GM18508 (cell line): ENCODE measurements around the gene SV2B.

Experiments
- ATAC-seq: cut with Tn5 transposase; IDR thresholded peaks from one replicate; pipeline ENCODE4 v1.9.1; 2021; ENCODE audit warnings: moderate number of reproducible peaks; ENCODE audit not compliant: insufficient read depth, unreplicated experiment

The SV2B gene

DNA sequence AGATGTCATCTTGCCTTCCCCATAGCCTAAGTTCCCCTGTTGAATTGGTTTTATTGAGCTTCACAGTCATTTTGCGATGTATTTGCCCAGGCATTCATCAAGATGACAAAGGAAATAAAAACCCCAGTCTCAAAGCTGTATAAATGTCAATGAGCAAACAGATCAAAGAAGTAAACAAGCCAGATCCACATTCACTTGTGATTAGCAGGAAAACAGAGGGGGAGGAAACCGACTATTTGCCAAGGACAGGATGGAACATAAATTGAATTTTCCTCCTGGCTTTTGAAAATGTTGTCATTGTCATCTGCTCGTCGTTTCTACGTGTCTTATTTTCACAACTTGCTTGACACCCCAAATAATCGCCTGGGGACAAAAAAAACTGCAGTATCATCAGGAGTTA, 83.5 kb downstream of the SV2B start:
- no peak for ATAC-seq

DNA sequence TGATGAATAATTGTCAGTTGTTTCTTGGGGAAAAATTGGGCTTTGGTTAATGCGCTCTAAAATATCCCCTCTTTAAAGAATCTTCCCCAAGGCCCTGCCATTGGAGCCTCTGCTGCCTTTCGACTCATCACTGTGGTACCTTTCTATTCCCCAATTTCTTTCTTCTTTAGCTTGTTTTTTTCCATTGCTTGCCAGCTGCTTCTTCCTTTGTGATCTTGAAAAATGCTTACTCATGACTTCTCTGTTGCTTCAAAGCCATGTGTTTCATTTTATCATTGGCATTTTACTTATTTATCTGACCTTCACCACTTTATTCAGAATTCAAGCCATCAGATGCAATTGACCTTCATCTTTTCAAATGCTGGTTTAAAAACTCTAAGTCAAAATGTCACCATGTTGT, 84.4 kb downstream of the SV2B start:
- no peak for ATAC-seq

- ATAC-seq, result no peak
These were observed 87.0 kb downstream of the SV2B start for GRCh38 chr15:91186904-91187656.

DNA sequence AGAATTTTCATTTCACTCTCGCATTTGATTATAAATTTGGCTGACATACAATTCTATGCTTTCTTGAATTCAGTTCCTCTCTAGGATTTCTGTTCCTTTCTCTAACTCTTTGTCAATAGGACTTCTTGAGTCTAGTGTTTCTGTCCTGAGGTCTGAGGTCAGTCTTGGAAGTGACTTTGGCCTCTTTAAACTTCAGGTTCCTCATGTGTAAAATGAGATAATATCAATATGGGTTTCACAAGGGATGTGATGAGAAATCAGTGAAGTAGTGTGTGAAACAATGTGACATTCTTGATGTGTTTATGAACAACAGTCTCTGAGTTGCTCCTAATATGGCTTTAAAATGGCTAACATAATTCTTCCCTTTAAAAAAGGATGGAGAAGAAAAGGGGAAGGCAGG, 92.2 kb downstream of the SV2B start:
- no peak for ATAC-seq

DNA sequence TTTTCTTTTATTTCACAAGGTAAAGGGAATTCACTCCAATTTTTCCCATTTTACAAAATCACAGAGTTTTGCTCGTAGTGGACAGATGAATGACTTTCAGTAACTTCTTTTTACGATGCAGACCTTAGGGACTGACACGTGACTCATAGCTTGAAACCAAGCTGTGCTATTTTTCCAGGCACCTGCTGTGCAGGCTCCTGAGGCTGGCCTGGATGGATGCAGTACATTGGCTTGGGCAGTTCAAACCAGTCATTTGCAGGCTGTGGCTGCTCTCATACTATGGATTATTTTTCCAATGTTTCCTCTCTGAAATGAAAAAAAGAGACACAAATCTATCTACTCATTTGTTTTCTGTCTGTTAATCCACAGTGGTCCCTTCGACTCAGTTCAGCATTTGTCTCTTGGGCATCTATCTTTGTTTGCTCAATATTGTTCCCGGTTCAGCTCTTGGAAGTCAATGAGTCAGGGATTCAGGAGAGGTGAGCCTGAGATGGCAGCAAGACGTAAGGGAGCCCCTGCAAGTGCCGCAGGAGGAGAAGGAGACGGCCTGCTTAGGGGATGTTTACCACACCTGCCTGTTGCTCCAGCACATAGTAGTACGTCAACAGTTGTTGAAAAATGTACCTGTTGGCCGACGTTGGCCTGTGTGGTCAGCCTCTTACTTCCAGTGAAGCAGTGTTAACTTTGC, 92.8 kb downstream of the SV2B start:
- ATAC-seq, result no peak

- ATAC-seq, result no peak
These were observed 93.3 kb downstream of the SV2B start for GRCh38 chr15:91193378-91193720.

- ATAC-seq, result no peak
These were observed 96.1 kb downstream of the SV2B start for GRCh38 chr15:91196127-91196526.

GRCh38 chr15:91196768-91197167, 96.7 kb downstream of the SV2B start:
- ATAC-seq, result no peak

DNA sequence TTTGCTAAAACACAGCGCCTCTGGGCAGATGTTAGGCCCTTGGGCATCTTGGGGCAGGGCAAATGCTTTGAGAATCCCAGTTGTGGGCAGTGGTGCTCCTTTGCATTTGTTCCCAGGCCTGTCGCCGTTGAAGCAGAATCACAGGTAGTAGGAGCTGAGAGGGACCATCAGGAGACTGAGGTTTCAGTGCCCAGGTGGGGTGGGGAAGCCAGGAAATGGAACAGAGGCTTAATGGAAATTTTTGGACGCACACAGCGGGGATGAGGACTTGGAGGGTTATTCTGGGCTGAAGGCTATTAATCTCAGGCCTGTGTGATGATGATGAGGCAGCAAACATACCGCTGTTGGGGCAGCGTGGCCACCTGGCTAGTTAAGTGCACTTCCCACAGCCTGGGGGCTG, 99.5 kb downstream of the SV2B start:
- ATAC-seq, result no peak

DNA sequence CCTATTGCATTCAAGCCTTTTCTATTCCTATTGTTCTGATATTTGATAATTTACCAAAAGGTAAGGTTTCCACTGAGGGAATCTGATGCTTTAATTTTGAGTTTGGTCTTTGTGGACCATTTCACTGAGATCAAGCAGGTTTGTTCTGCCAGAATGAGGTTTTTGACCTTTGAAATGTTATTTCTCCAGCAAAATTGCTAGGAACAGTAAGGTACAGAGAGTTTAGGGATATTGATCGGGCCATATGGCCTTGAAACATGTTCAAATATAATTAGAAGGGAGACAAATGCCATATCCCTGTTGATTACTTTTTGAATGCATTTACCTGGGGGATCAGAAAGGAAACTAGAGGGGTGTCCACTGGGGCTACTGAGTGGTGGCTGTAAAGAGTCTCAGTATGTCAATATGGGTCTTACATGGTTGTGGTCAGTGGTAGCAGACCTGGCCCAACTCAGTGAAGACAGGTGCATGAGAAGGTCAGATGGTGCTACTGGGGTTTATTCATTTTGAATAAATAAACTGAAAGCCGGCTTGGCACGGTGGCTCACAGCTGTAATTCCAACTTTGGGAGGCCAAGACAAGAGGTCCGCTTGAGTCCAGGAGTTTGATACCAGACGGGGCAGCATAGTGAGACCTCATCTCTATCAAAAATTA, 100.2 kb downstream of the SV2B start:
- no peak for ATAC-seq

GRCh38 chr15:91202510-91203102, 102.5 kb downstream of the SV2B start:
- ATAC-seq, result no peak

GRCh38 chr15:91203619-91204203, 103.7 kb downstream of the SV2B start:
- ATAC-seq, result no peak

DNA sequence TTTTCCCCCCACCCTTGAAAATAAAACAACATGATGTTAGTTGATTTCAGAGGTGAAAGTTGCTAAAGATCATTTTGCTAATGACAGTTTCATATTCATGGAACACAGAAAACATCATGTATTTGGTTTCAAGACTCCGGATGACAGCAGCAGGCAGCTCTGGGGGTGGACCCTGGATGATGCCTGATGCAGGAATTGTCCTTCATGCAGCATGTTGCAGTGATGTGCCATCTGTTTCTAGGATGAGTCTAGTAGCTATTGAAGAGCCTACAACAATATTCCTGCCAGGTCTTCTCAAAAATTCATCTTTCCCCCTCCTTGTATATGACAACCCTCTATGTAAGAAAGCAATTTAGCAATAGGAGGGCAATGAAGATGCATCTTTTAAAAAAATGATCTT, 108.3 kb downstream of the SV2B start:
- no peak for ATAC-seq

- no peak for ATAC-seq
These were observed 109.3 kb downstream of the SV2B start for GRCh38 chr15:91209318-91209717.

DNA sequence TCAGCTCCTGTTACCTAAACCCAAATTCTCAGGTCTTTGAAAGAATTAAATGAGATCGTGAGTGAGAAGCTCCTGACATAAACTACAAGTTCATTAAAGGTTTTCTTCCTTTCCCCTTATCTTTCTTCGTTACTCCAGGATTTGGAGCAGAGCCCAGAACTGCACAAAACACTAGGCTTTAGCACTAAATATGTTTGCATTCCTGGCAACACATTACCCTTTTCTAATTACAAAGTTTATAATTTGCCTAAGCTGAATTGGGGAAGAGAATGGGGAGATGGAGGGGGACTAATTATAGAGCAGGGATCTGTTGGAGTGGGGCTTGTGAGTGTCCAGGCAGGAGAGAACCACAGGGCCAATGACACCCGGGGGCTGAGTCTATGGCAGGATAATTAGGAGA, 109.7 kb downstream of the SV2B start:
- no peak for ATAC-seq

GRCh38 chr15:91214675-91215590, 114.9 kb downstream of the SV2B start:
- ATAC-seq, result no peak

DNA sequence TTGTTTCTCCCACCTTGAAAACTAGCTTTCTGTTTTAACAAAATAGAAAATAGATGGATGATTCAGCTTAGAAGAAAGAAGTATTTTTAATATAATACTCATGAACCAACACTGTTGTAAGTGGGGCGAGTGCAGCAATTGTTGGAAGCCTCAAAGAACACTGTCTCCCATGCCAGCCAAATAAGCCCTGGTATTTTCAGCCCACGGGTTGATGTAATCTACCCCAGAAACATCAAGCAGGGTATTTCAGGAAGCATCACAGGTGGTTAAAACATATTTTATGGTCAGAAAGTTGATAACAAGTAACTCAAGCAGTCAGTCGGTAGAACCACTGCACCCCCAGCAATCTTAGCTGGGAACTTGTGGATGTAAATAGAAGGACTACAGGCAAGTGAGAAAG, 115.9 kb downstream of the SV2B start:
- no peak for ATAC-seq

- ATAC-seq, result no peak
These were observed 119.1 kb downstream of the SV2B start for GRCh38 chr15:91219206-91219605.

DNA sequence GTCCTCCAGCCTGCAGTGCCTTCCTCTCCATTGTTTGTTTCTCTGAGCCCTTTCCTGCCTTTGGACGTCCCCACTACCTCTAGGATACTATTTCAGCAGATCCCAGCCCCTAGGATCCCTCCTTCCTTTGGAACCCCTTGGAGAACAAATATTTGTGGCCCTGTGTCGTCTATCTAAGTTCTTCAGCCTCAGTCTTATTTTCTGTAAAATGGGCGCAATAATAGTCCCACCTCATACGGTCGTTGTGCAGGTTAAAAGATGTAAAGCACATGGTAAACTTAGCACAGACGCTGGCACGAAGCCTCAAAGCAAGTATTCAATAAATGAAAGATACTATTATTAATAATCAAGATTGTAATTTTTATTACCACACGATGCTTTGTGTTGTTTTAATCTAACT, 122.0 kb downstream of the SV2B start:
- no peak for ATAC-seq

DNA sequence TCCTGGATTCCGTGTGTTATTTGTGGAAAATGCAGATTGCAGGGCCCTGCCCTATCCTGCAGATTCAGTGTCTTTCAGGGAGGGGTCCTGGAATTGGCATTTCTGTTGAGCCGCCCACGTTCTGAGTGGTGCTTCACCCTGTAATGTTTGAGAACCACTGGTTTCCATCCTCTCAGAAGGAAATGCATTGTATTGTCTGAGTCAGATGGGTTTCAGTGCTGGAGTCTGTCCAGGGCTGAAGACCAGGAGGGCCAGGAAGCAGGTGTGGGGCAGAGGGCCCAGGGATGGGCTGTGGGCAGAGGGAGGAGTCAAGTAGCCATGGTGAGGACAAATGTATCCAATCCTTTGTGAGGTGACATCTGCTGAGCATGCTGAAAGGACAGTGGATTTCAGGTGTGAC, 123.8 kb downstream of the SV2B start:
- no peak for ATAC-seq
